ENCODE data around the gene CUL2. TPM values are rescaled to one million over a fixed set of nuclear protein-coding genes. Genes with fewer than 3 reads are reported as not detected.
A peak's percentile ranks its signal among the peaks of the same experiment; 100 is the strongest.

CUL2 gene
- total RNA-seq, 1 experiment from 2014 or later: 68.0 TPM

- BruUV-seq (replicated peaks): no TSS peak
- Mint-ChIP-seq H3K4me3 (ENCODE audit: unreplicated experiment) (no peak overlapping the region), H3K4me1 (ENCODE audit: low read depth, unreplicated experiment) (peaks cover 9% of the 10 kb centered on the region), H3K9me3 (ENCODE audit: unreplicated experiment) (peaks cover 13% of the 10 kb centered on the region), H3K27ac (ENCODE audit: unreplicated experiment) (no peak overlapping the region), H3K36me3 (ENCODE audit: insufficient read depth, unreplicated experiment) (no peaks in the 10 kb centered on the region), H3K27me3 (ENCODE audit: insufficient read depth, unreplicated experiment) (no peaks in the 10 kb centered on the region)
- POLR2A ChIA-PET: no interaction called here
- Histone ChIP-seq H3K27me3 (replicated peaks; ENCODE audit: control insufficient read depth, insufficient read depth, low read length) (no peaks in the 10 kb centered on the region), H3K9me3 (peaks cover 14% of the 10 kb centered on the region), H3K4me3 (ENCODE audit: low read depth, low read length) (no peak overlapping the region), H3K4me1 (peaks cover 11% of the 10 kb centered on the region; the same call in 1 of the 2 replicates), H3K36me3 (ENCODE audit: control insufficient read depth, insufficient read depth, low read length) (no peaks in the 10 kb centered on the region)
- intact Hi-C loops (cut with micrococcal nuclease; ENCODE audit: unreplicated experiment): loop anchor here (5.0 kb wide), 2 partner anchors 266 to 306 kb away; no protein-coding TSS in a partner anchor
- DNase-seq: peak in 1 of 2 experiments; percentile 9
- CTCF ChIA-PET: interaction anchor here (0.6 kb wide), 1 partner anchor 12 kb away, joined by 5 read pairs; no protein-coding TSS in a partner anchor
- TF ChIP-seq CTCF (IDR thresholded peaks at IDR 0.05; ENCODE audit: insufficient read depth in 1 of 2, low read depth in 1 of 2, low read length in 1 of 2, severe bottlenecking in 1 of 2, unreplicated experiment in 1 of 2): no peak
Observed at GRCh38 chr10:34988397-34989067, 101.6 kb downstream of the CUL2 start.

- Mint-ChIP-seq H3K4me1 (ENCODE audit: low read depth, unreplicated experiment) (peaks cover 8% of the 10 kb centered on the region), H3K9me3 (ENCODE audit: unreplicated experiment) (peaks cover 13% of the 10 kb centered on the region), H3K27me3 (ENCODE audit: insufficient read depth, unreplicated experiment) (no peaks in the 10 kb centered on the region), H3K27ac (ENCODE audit: unreplicated experiment) (no peak overlapping the region), H3K4me3 (ENCODE audit: unreplicated experiment) (no peak overlapping the region), H3K36me3 (ENCODE audit: insufficient read depth, unreplicated experiment) (no peaks in the 10 kb centered on the region)
- Histone ChIP-seq H3K4me3 (ENCODE audit: low read depth, low read length) (no peak overlapping the region), H3K36me3 (ENCODE audit: control insufficient read depth, insufficient read depth, low read length) (no peaks in the 10 kb centered on the region), H3K9me3 (peaks cover 14% of the 10 kb centered on the region), H3K27me3 (replicated peaks; ENCODE audit: control insufficient read depth, insufficient read depth, low read length) (no peaks in the 10 kb centered on the region), H3K4me1 (no peaks in the 10 kb centered on the region)
- peak; percentile 50 to 54 for DNase-seq
- intact Hi-C loops (cut with micrococcal nuclease; ENCODE audit: unreplicated experiment): loop anchor here (5.0 kb wide), 2 partner anchors 264 to 304 kb away; no protein-coding TSS in a partner anchor
- peak in 1 of 2 experiments; percentile 67 for TF ChIP-seq CTCF (IDR thresholded peaks at IDR 0.05; ENCODE audit: insufficient read depth in 1 of 2, low read depth in 1 of 2, low read length in 1 of 2, severe bottlenecking in 1 of 2, unreplicated experiment in 1 of 2)
- no TSS peak for BruUV-seq (replicated peaks)
- ChIA-PET POLR2A (no interaction called here), CTCF (interaction anchor here (0.6 to 2.1 kb wide), 7 partner anchors 9 to 330 kb away, joined by 3 to 13 read pairs (median 7); no protein-coding TSS in a partner anchor)
Observed at GRCh38 chr10:34985823-34986222, 104.3 kb downstream of the CUL2 start.

GRCh38 chr10:34985146-34985545 is 105.0 kb downstream of the CUL2 start:
- ChIA-PET CTCF (interaction anchor here (0.6 to 2.1 kb wide), 7 partner anchors 9 to 330 kb away, joined by 3 to 13 read pairs (median 7); no protein-coding TSS in a partner anchor), POLR2A (no interaction called here)
- Mint-ChIP-seq H3K27ac (ENCODE audit: unreplicated experiment) (no peak overlapping the region), H3K4me1 (ENCODE audit: low read depth, unreplicated experiment) (peaks cover 8% of the 10 kb centered on the region), H3K4me3 (ENCODE audit: unreplicated experiment) (no peak overlapping the region), H3K27me3 (ENCODE audit: insufficient read depth, unreplicated experiment) (no peaks in the 10 kb centered on the region), H3K9me3 (ENCODE audit: unreplicated experiment) (peaks cover 13% of the 10 kb centered on the region), H3K36me3 (ENCODE audit: insufficient read depth, unreplicated experiment) (no peaks in the 10 kb centered on the region)
- H3K27me3 ChIP-seq (replicated peaks; ENCODE audit: control insufficient read depth, insufficient read depth, low read length): no peaks in the 10 kb centered on the region
- no peaks in the 10 kb centered on the region for H3K4me1 ChIP-seq
- H3K36me3 ChIP-seq (ENCODE audit: control insufficient read depth, insufficient read depth, low read length): no peaks in the 10 kb centered on the region
- BruUV-seq (replicated peaks): no TSS peak
- no peak overlapping the region for H3K4me3 ChIP-seq (ENCODE audit: low read depth, low read length)
- no peak for DNase-seq
- peaks cover 14% of the 10 kb centered on the region for H3K9me3 ChIP-seq
- intact Hi-C loops (cut with micrococcal nuclease; ENCODE audit: unreplicated experiment): loop anchor here (5.0 kb wide), 2 partner anchors 263 to 303 kb away; no protein-coding TSS in a partner anchor
- TF ChIP-seq CTCF (IDR thresholded peaks at IDR 0.05; ENCODE audit: insufficient read depth in 1 of 2, low read depth in 1 of 2, low read length in 1 of 2, severe bottlenecking in 1 of 2, unreplicated experiment in 1 of 2): no peak

Data from Caco-2 (cell line).